Fibroblast of skin of back (primary cell): ENCODE results near the gene ITGA8. TPM values are rescaled to one million over a fixed set of nuclear protein-coding genes. Genes with fewer than 3 reads are reported as not detected.
A peak's percentile ranks its signal among the peaks of the same experiment; 100 is the strongest.
"Not testable (repeated sequence)": the region's sequence is repeated elsewhere in the genome, so short reads cannot be mapped to it uniquely, and the experiment has no call there.

Experiments
- DNase-seq: peaks from one replicate; pipeline ENCODE4 v3.0.0-alpha.2; 2013
- polyA plus RNA-seq, 2 experiments: library from polyadenylated mRNA; unstranded; fragments of 120-200 nt; gene quantifications; one replicate each; pipeline ENCODE4 v1.2.1, GENCODE V29; 2013; ENCODE audit not compliant: insufficient read length in 2 of 2

ITGA8 gene
- 36.7 TPM for polyA plus RNA-seq (2013, experiment 1 of 2; ENCODE audit: insufficient read length)
- polyA plus RNA-seq (2013, experiment 2 of 2; ENCODE audit: insufficient read length) = 74.2 TPM

DNA sequence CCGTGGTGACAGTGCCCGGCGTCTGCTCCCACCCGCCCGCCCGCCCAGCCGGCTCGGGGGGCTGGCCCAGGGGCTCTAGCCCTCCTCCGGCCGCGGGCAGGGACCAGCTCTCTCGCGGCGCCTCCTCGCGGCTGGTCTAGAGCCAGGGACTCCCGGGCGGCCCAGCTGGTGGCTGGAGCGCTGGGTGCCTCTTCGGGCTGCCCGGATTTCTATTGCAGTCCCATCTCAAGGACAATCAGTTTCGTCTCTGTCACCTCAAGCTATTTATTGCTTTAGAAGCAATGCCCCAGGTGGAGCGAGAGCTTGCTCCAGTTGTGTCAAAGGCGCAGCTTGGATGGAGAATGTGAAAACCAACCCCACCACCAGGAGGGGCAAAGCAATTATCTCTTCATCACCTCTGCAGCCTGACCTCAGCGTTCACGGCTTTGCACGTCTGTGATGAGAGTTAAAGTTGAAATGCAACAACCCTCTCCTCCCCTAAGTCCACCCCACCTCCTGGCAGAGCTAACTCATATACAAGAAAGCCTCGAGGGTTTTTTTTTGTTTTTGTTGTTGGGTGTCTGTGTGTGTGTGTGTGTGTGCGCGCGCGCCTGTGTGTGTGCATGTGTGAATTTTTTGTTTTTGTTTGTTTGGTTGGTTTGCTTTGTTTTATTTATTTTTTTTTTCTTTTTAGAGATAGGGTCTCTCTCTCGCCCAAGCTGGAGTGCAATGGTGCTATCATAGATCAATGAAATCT, at the start of gene ITGA8:
TSS of gene ITGA8 (minus strand) at position 24 of the 736 bp plus-strand sequence. CDS start 151 bp downstream, outside the sequence.
- DNase-seq = peak; percentile 61

DNA sequence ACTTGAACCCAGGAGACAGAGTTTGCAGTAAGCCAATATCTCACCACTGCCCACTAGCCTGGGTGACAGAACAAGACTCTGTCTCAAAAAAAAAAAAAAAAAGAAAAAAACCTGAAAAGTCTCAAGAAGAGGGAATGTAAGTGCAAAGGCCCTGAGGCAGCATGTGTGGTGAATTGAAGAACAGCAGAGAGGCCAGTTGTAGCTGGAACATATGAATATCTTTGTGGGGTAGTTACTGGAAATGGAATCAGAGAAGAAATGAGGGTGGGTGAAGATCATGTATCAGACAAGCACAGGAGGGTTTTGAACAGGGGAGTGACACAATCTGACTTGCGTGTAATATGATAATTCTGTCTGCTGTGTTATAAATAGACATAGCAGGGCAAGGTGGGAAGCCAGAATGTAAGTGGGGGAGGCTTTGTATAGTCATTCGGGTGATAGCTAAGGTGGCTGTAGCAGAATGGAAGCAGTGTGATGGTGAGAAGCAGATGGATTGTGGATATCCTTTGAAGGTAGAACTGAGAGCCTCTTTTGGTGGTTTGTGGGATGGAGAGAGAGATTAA, 45.3 kb upstream of the ITGA8 start:
- DNase-seq = no peak

DNA sequence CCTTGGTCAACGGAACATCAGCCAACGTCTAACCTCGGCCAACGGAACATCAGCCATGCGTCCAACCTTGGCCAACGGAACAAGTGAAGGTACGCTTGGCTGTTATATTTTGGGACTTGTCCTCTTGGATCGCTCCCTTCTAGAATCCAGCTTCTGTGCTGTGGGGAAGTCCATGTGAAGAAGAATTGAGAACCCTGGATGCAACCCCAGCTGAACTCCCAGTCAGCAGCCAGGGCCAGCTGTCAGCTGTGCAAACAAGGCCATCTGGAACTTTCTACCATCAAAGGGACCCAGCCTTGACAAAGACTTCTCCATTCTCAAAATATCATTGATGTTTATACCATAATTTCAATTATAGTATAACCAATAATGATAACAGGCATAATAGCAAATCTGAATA, 43.3 kb upstream of the ITGA8 start:
- no peak for DNase-seq

DNA sequence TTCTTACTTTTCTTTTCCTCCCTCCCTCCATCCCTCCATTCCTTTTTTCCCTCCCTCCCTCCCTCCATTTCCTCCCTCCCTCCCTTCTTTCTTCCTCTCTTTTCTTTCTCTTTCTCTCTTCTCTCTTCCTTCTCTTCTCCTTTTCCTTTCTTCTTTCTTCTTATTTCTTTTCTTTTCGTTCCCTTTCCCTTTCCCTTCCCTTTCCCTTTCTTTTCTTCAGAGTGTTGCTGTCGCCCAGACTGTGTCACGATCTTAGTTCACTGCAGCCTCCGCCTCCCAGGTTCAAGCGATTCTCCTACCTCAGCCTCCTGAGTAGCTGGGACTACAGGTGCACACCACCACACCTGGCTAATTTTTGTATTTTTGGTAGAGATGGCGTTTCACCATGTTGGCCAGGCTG, 42.5 kb upstream of the ITGA8 start:
- not testable (repeated sequence) for DNase-seq

DNA sequence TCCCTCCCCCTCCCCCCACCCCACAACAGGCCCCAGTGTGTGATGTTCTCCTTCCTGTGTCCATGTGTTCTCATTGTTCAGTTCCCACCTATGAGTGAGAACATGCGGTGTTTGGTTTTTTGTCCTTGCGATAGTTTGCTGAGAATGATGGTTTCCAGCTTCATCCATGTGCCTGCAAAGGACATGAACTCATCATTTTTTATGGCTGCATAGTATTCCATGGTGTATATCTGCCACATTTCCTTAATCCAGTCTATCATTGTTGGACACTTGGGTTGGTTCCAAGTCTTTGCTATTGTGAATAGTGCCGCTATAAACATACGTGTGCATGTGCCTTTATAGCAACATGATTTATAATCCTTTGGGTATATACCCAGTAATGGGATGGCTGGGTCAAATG, 41.5 kb upstream of the ITGA8 start:
- not testable (repeated sequence) for DNase-seq

DNA sequence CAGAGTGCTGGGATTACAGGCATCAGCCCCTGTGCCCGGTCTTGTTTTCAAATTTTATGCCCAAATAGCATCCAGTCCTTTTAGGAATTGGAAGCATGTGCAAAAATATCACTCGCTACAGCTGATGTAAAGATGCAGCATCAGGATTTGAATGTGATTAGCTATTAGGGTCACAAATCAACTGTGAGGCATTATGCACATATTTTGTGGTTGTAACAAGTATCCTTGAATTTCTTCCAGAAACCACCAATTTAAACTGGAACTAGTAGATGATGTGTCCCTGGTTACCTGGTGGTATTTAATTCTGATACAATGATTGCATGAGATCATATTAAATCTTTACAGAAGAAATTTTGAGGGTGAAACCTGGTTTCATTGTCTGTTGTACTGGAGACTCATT, 41.0 kb upstream of the ITGA8 start:
- DNase-seq = no peak

DNA sequence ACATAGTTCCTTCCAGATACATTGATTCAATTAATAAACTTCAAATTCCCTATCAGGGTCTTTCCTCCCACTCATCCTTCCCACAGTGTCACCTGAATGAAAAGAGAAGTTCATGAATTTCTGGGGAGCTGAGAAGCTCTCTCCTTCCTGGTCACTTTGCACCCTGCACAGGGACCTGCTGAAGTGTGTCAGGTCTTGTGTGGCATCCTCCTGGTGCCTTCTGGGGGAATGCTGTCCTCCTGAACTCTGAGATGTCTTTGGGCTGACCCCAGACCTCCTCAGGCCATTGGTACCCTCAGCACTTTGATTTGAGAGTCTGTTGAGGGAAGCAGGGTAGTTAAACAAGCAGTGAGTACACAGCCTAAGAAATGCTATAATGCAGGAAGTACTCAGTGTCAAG, 39.5 kb upstream of the ITGA8 start:
- DNase-seq = no peak

DNA sequence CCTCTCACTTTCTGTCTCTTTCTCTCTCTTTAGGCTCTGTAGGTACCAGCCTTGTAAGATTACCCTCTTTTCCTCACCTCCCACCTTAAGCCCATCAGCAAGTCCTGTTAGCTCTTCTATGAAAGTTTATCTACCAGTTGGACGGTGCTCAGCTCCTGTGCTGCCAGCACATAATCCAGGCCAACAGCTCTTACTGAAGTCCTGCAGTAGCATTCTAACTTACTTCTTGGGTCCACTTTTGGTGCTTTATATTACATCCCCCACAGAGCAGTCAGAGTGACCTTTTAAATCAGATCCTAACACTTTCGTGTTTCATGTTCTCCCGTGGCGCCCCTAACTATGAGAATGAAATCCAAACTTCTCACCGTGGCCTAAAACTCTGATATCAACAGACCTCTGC, 38.9 kb upstream of the ITGA8 start:
- no peak for DNase-seq

DNA sequence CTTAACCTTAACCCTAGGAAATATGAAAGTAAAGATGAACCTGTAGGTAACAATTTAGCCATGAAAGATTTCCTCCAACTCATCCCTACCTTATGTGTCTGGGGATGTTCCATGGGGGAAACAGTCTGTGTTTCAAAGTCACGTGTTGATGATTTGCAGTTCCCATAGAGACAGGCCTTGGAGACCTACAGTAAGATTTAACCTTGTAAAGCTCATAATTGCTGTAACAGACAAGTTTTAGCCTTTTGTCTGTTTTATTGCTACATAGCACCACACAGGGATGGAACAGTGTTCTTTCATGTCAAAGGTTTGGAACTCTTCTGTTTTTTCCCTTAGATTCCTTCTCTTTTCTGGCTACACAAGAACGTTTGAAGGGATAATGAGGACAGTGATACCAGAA, 35.2 kb upstream of the ITGA8 start:
- no peak for DNase-seq

DNA sequence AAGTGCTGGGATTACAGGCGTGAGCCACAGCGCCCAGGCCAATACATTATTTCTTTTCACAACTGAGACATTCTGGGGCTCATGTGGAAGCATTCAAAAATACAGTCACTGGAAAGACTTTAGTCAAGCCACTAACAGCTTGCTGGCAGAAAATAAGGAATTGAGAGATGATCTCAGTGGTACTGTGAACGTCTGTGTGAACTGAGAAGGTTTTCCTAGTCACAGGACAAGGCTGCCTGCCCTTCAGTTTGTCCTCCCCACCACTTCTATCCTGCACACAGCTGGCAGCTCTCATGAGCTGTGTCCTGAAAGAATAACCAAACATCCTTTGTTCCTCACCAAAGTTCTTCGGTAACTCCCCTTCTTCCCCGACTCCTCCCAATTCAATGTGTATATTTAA, 31.3 kb upstream of the ITGA8 start:
- DNase-seq = no peak

DNA sequence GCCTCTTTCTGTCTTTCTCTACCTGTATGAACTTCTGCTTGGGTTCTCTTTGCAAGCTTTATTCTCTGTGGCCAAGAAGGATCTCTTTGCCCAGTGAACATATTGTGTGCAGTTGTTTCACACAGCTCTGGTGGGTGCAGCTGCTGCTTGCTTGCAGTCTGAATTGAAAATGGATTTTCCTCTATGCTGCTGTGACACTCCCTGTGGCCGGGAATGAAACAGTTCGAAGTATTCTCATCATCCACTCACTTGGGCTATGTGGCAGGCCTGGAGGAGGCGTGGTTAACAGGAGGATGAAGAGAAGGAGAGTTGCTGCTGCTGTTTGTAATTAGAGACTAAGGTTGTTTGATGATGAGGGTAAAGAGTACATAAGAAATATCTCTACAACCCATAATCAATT, 28.4 kb upstream of the ITGA8 start:
- peak; percentile 45 for DNase-seq

DNA sequence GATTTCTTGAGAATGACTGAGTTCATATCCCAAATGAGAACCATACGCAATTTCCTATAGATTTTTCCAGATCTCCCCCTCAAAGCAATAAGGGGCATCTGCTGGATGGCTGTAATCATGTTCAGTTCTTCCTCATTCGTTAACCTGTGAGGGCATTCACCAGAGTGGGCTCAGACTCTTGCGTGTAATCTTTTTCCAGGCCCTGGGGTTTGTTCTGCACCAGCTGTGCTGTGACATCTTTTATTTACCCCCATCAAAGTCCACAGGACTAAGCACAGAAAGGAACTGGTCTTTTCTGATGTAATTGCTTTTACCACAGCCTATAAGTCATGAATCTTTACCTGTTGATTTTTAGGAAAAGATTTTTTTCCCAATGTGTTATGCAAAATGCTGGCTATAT, 27.9 kb upstream of the ITGA8 start:
- no peak for DNase-seq

DNA sequence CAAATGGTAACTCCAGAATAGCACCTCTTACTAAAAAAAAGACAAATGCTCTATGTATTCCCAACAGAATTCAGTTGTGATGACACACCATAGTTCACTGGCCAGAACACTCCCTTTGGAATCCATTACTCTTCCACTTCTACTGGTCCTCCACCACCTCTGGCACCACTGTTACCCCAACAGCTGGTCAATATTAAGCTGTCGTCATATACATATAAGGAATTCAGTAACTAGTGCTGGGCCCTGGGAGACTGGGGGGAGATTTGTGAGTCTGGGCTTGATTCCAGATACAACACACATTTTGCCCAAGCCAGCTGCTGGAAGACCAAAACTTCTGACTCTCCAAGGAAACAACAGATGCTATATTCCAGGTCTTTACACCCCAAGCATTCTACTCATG, 26.0 kb upstream of the ITGA8 start:
- DNase-seq = peak; percentile 72

DNA sequence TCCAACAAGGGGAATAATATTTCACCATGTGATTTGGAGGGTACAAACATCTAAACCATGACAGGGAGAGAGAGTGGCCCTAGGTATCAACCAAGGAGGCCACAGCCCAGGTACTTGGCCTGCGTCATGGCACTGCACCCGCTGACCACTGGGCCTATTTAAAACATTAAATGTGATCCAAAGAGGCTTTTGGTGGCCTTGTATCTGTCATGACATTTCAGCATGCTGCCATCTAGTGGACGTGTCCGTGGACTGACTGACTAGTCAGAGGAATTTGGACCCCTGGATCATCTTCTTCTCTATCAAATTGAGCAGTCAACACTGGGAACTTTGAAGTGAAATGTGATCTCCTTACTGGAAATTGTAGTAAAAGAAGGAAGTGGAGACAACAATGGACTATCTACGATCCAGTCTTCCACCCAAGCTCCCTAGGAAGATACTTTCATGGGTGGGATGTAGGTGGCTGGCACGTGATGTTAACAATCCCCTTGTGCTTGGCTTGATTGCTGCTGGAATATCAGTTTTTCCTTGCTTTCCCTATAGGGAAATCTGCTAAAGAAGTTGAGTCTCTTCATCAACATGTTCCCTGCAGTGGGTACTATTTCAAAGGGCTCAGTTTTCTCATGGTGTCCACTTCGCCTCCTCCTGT, 24.6 kb upstream of the ITGA8 start:
- DNase-seq = peak; percentile 62

DNA sequence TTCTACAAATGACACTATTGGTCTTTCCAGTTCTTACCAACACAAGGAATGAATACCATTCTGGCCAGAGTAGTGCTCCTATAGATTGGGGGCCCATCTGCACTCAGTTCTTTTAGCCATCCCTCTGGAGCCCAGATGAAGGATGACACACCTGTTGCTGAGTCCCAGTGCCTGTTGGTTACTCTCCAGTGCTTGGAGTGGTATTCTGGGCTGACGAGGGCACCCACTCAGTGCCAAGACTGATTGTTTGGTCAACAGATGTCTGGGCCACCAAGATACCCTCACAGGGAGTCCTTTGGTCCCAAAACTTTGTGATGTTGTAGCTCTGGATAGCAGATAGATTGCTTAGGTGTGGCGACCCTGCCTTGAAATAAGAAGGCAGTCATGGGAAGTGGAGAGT, 23.7 kb upstream of the ITGA8 start:
- DNase-seq = no peak

DNA sequence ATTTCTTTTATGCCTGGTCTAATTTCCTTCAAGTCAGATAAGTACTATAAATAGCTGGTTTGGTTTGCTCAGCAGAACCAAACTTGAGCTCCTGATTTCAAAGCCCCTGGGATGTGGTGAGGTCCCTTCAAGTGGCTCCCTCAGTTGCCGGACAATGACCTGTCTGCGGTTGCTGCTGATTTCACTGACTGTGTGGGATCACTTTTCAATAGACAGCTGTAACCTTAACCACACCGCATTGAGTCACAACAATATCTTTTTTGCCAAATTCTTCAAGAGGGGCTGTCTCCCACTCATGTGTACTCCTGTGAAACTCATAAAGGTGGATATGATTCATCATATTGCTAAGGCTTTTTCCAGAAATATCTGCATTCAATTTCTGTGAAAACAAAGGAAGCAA, 23.1 kb upstream of the ITGA8 start:
- no peak for DNase-seq

DNA sequence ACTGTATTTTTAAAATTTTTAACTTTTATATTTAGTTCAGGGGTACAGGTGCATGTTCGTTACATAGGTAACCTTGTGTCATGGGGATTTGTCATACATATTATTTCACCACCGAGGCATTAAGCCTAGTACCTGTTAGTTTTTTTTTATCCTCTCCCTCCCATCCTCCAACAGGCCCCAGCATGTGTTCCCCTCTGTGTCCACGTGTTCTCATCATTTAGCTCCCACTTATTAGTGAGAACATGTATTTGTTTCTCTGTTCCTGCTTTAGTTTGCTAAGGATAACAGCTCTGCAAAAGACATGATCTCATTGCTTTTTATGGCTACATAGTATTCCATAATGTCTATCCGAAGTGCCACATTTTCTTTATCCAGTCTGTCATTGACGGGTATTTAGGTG, 22.4 kb upstream of the ITGA8 start:
- no peak for DNase-seq

DNA sequence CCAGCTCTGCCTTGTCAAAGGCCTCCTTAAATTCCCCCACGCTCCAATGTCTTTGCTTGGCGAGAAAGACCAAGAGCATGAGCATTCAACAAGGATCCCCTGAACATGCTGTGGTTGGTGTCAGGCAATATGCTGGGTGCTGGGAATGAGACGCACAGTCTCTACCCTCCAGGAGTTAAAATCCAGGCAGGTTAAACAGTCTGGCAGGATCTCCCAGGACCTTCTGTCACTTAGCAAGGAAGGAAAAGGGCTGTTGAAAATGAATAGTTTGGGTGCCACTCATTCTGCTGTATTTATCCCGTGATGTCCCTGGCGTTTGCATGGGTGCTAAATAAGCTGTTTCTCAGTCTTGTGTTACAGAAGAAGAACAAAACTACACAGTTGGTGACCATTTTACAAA, 21.9 kb upstream of the ITGA8 start:
- no peak for DNase-seq

DNA sequence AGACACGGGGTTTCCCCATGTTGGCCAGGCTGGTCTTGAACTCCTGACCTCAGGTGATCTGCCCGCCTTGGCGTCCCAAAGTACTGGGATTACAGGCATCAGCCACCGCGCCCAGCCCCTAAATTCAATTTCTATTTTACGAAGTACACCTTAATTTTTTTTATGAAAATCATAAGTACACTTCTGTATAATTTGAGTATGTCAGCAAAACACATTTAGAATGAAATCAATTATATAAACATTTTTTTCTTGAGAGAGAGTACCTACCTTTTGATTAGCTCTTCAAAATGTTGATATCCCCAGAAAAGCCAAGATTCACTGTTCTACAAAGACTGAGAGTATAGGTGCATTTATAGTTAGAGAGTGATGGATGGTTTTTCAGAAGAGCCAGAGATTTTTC, 20.5 kb upstream of the ITGA8 start:
- no peak for DNase-seq

DNA sequence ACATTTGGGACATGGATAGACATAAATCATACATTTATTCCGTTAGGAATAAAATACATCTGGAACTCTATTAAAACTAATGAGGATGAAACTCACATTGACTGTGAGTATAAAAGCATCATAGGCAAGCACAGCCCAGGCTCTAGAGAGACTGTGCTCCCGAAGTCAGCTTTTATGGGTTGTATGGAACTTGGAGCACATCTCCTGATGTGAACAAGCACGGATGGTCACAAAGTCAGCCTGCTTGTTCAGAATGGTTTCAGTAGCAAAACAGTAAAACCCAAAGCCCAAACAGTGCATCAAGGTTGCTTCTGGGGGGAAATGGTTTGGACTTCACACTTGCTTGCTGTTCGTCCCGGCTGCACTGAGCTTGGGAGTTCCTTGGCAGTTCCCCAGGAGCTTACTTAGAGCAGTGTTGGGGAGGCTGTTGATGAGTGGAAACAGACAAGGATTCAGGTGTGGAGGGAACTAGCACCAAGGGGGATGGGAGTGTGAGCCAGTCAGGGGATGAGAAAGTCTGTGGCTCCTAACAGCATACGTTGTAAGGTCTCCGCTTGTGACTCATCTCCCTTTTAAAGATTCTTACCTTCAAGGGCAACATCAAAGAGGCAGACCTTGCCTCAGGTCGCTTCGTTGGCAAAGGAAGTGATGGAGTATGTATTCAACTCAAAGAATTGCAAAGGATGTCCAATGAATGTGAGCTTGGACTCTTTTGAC, 19.7 kb upstream of the ITGA8 start:
- DNase-seq = no peak

DNA sequence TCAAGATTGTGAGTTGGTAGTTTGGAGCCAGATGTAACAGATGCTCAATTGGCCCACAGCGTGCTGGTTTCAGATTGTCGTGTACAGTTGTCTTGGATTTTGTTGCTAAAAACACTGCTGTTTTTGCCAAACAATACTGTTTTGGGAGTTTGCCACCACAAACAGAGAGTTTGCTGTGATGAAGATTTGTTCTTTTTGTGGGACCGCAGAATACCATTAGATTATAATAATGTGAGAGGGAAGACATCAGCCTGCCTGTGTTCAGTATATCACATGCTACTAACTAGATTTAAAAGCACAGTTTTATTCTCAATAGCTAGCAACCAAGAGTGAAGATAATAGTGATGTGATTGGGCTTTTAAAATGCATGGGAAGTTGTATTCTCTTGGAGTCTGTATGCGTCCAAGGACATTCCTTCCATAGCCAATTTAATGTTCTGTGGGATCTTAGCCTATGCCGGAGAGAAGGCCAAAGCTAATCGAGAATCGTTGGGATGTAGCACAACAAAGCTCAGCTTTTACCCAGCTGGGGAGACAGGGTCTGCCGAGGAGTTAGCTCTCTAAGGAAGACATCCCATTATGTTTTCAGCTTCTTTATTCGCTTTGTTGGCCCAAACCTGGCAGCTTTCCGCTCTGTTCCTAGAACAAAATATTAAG, 18.7 kb upstream of the ITGA8 start:
- DNase-seq = peak; percentile 43

DNA sequence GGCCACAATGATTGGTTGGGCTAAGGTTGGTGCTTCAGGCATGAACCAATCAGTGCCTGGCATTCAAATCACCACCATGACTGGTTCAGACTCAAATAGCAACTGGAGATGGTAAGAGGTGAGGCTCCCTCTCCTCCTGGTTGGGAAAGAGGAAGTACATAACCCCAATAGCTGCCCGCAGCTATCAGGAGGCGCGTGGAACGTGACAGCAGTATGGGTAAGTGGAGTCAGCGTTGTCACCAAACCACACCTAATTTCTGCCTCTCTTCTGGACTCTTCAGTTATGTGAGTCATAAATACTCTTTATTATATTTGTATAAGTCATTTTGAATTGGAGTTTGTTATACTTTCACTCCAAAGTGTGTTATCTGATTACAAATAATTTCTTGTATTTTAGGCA, 17.9 kb upstream of the ITGA8 start:
- no peak for DNase-seq

DNA sequence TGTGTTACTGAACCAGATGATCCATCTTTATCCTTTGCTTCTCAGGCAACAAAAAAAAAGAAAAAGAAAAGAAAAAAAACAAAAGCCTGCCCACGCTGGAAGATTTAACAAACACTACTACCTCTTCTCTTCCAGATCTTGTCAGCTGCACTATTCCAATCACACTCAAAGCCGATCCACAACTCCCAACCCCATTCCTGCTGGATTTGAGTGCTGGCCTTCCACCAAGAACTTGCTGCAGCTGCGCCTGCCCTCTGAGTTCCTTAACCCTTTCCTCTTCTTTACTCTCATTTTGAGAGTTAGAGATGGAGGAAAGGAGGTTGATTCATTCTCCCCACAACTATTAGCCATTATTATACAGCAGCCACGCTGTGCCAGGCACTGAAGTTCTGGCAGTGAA, 16.0 kb upstream of the ITGA8 start:
- no peak for DNase-seq
